ENCODE data around the gene MAK. TPM values are rescaled to one million over a fixed set of nuclear protein-coding genes. Genes with fewer than 3 reads are reported as not detected.

Gene MAK
- total and polyA plus RNA-seq, 2 donors (not counting 1 experiment from before 2014, with no cell fraction given): 0.04 TPM; not detected in 1

DNA sequence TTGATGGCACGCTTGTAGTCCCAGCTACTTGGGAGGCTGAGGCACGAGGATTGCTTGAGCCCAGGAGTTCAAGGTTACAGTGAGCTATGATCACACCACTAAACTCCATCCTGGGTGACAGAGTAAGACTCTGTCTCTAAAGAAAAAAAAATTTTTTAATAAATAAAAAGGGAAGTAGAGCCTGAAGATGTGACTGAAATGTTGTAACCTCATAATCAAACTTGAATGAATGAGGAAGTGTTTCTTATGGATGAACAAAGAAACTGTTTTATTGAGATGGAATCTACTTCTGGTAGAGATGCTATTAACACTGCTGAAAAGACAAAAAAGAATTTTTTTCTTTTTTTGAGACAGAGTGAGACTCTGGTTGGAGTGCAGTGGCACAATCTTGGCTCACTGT is 6.7 kb downstream of the MAK start:
- no CpG with 5 or more reads among the region's 2 CpGs for WGBS (ENCODE audit: insufficient coverage)

DNA sequence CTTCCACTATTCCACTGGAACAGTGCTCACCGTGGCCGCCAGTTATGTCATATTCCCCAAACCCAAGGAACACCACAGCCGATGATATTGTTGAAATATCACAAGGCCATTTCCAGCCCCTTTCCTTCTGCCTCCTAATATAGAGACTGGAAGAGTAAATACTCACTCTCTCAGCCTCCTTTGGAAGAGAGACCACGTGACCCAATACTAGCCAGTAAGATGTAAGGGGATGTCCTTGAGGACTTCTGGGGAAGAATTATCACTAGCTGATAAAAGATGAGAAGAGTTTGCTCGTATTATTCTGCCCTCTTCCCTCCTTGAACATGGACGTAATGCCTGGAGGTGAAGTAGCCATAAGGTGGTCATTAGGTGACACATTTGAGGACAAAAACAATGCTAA is 13.5 kb downstream of the MAK start:
- no peaks in the 10 kb centered on the region for H4K20me1 ChIP-seq (ENCODE audit: control insufficient read depth, insufficient read depth, low read length, poor library complexity, severe bottlenecking)
- H3K27ac Mint-ChIP-seq: no peak overlapping the region
- no peaks in the 10 kb centered on the region for H3K79me2 ChIP-seq (ENCODE audit: control insufficient read depth, insufficient read depth, low read length)
- H3K9ac ChIP-seq (ENCODE audit: low read length): no peak overlapping the region
- no peak for TF ChIP-seq EZH2 (IDR thresholded peaks at IDR 0.05; ENCODE audit: borderline replicate concordance, insufficient read depth, low read depth, low read length, poor library complexity, severe bottlenecking)
- TF ChIP-seq, protein P1, sequence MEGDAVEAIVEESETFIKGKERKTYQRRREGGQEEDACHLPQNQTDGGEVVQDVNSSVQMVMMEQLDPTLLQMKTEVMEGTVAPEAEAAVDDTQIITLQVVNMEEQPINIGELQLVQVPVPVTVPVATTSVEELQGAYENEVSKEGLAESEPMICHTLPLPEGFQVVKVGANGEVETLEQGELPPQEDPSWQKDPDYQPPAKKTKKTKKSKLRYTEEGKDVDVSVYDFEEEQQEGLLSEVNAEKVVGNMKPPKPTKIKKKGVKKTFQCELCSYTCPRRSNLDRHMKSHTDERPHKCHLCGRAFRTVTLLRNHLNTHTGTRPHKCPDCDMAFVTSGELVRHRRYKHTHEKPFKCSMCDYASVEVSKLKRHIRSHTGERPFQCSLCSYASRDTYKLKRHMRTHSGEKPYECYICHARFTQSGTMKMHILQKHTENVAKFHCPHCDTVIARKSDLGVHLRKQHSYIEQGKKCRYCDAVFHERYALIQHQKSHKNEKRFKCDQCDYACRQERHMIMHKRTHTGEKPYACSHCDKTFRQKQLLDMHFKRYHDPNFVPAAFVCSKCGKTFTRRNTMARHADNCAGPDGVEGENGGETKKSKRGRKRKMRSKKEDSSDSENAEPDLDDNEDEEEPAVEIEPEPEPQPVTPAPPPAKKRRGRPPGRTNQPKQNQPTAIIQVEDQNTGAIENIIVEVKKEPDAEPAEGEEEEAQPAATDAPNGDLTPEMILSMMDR (IDR thresholded peaks at IDR 0.05): no peak
- 93% methylated on average over 3 of the region's 6 CpGs for WGBS (ENCODE audit: insufficient coverage)
- ChIA-PET CTCF (no interaction called here), POLR2A (no interaction called here)
- no peaks in the 10 kb centered on the region for H3K36me3 ChIP-seq (replicated peaks in 1 of 2; ENCODE audit: control extremely low read depth in 1 of 2, control insufficient read depth in 1 of 2, extremely low read depth in 1 of 2, insufficient read depth in 2 of 2, low read length in 1 of 2)
- H2AFZ ChIP-seq (ENCODE audit: insufficient read depth, low read depth, low read length, poor library complexity, severe bottlenecking): no peak overlapping the region
- ATAC-seq (ENCODE audit: low read depth): no peak
- H3K27me3 Mint-ChIP-seq: no peaks in the 10 kb centered on the region
- H3K27me3 ChIP-seq (replicated peaks in 1 of 4; ENCODE audit: control extremely low read depth in 1 of 4, control insufficient read depth in 3 of 4, insufficient read depth in 4 of 4, low read length in 3 of 4): no peaks in the 10 kb centered on the region
- no peak overlapping the region for H3K4me3 Mint-ChIP-seq
- H3K4me1 Mint-ChIP-seq: no peaks in the 10 kb centered on the region
- no peaks in the 10 kb centered on the region for H3K9me3 ChIP-seq (ENCODE audit: control extremely low read depth in 1 of 3, control insufficient read depth in 2 of 3, insufficient read depth in 1 of 3, low read length in 2 of 3)
- H3K4me1 ChIP-seq (ENCODE audit: control insufficient read depth in 2 of 2, insufficient read depth in 2 of 2, low read length in 2 of 2): no peaks in the 10 kb centered on the region
- no peak for DNase-seq
- no peaks in the 10 kb centered on the region for H3K9me3 Mint-ChIP-seq (ENCODE audit: insufficient read depth)
- intact Hi-C loops (cut with micrococcal nuclease): no loop called here
- no peak overlapping the region for H3K4me3 ChIP-seq (ENCODE audit: control extremely low read depth in 1 of 5, extremely low read depth in 1 of 5, insufficient read depth in 1 of 5, low read depth in 2 of 5, low read length in 4 of 5)
- no peak overlapping the region for H3K4me2 ChIP-seq (replicated peaks; ENCODE audit: low read depth, low read length, poor library complexity, severe bottlenecking)
- no peak overlapping the region for H3K27ac ChIP-seq (ENCODE audit: low read length in 2 of 2)

More for the DNA sequence above, 6.7 kb downstream of the MAK start:
- no peaks in the 10 kb centered on the region for H3K4me1 Mint-ChIP-seq
- DNase-seq (no peak), ATAC-seq (ENCODE audit: low read depth) (no peak)
- POLR2A ChIA-PET: no interaction called here
- H3K79me2 ChIP-seq (ENCODE audit: control insufficient read depth, insufficient read depth, low read length): no peaks in the 10 kb centered on the region
- peaks cover 0 to 14% (median 7%) of the 10 kb centered on the region in 3 donors for H3K9me3 ChIP-seq (ENCODE audit: control extremely low read depth in 1 of 3, control insufficient read depth in 2 of 3, insufficient read depth in 1 of 3, low read length in 2 of 3)
- peaks cover 0 to 18% (median 15%) of the 10 kb centered on the region in 4 experiments for H3K27me3 ChIP-seq (replicated peaks in 1 of 4; ENCODE audit: control extremely low read depth in 1 of 4, control insufficient read depth in 3 of 4, insufficient read depth in 4 of 4, low read length in 3 of 4)
- no peak overlapping the region for H3K4me3 Mint-ChIP-seq
- peaks cover 18% of the 10 kb centered on the region for H3K27me3 Mint-ChIP-seq
- H3K4me2 ChIP-seq (replicated peaks; ENCODE audit: low read depth, low read length, poor library complexity, severe bottlenecking): no peak overlapping the region
- H2AFZ ChIP-seq (ENCODE audit: insufficient read depth, low read depth, low read length, poor library complexity, severe bottlenecking): no peak overlapping the region
- H3K27ac ChIP-seq (ENCODE audit: low read length in 2 of 2): no peak overlapping the region
- H3K27ac Mint-ChIP-seq: no peak overlapping the region
- TF ChIP-seq, protein P1 (IDR thresholded peaks at IDR 0.05): no peak
- TF ChIP-seq EZH2 (IDR thresholded peaks at IDR 0.05; ENCODE audit: borderline replicate concordance, insufficient read depth, low read depth, low read length, poor library complexity, severe bottlenecking): no peak
- CTCF ChIA-PET: no interaction called here
- peaks cover 0 to 4% of the 10 kb centered on the region in 2 donors for H3K4me1 ChIP-seq (ENCODE audit: control insufficient read depth in 2 of 2, insufficient read depth in 2 of 2, low read length in 2 of 2)
- no peak overlapping the region for H3K4me3 ChIP-seq (ENCODE audit: control extremely low read depth in 1 of 5, extremely low read depth in 1 of 5, insufficient read depth in 1 of 5, low read depth in 2 of 5, low read length in 4 of 5)
- peaks cover 2% of the 10 kb centered on the region for H3K9me3 Mint-ChIP-seq (ENCODE audit: insufficient read depth)
- H3K36me3 ChIP-seq (replicated peaks in 1 of 2; ENCODE audit: control extremely low read depth in 1 of 2, control insufficient read depth in 1 of 2, extremely low read depth in 1 of 2, insufficient read depth in 2 of 2, low read length in 1 of 2): no peaks in the 10 kb centered on the region
- no peak overlapping the region for H3K9ac ChIP-seq (ENCODE audit: low read length)
- no peaks in the 10 kb centered on the region for H4K20me1 ChIP-seq (ENCODE audit: control insufficient read depth, insufficient read depth, low read length, poor library complexity, severe bottlenecking)
- intact Hi-C loops (cut with micrococcal nuclease): no loop called here
